ENCODE measurements around the gene PHLPP2. TPM values are rescaled to one million over a fixed set of nuclear protein-coding genes. Genes with fewer than 3 reads are reported as not detected.

The PHLPP2 gene
- total RNA-seq, 2 experiments from 2014 or later, result 7.9 to 8.7 TPM

GRCh38 chr16:71734511-71734910 lies 10.0 kb upstream of the PHLPP2 start:
- ATAC-seq (no peak), DNase-seq (no peak)
- Mint-ChIP-seq H3K36me3 (peaks cover 55% of the 10 kb centered on the region), H3K9me3 (ENCODE audit: low read depth) (no peaks in the 10 kb centered on the region), H3K27ac (no peak overlapping the region), H3K4me3 (no peak overlapping the region), H3K4me1 (no peaks in the 10 kb centered on the region), H3K27me3 (no peaks in the 10 kb centered on the region)
- CTCF ChIA-PET, result interaction anchor here (1.2 to 1.9 kb wide), 3 partner anchors 10 to 148 kb away, joined by 3 to 6 read pairs (median 4); no protein-coding TSS in a partner anchor

GRCh38 chr16:71732587-71732986 lies 8.1 kb upstream of the PHLPP2 start:
- DNase-seq, result no peak
- Mint-ChIP-seq H3K27me3 (no peaks in the 10 kb centered on the region), H3K4me1 (no peaks in the 10 kb centered on the region), H3K36me3 (peaks cover 45% of the 10 kb centered on the region), H3K4me3 (no peak overlapping the region), H3K27ac (no peak overlapping the region), H3K9me3 (ENCODE audit: low read depth) (no peaks in the 10 kb centered on the region)
- no peak for ATAC-seq
- CTCF ChIA-PET, result interaction anchor here (1.0 to 1.1 kb wide), 2 partner anchors 8 to 122 kb away, joined by 3 read pairs; partner anchors contain the start of gene PHLPP2

GRCh38 chr16:71727551-71728324 lies 3.2 kb upstream of the PHLPP2 start:
- Mint-ChIP-seq H3K36me3 (peaks cover 23% of the 10 kb centered on the region), H3K4me3 (no peak overlapping the region), H3K9me3 (ENCODE audit: low read depth) (no peaks in the 10 kb centered on the region), H3K27me3 (peaks cover 15% of the 10 kb centered on the region), H3K27ac (no peak overlapping the region), H3K4me1 (peaks cover 9% of the 10 kb centered on the region)
- no peak for ATAC-seq
- no peak for DNase-seq
- CTCF ChIA-PET, result no interaction called here

- no peak overlapping the region for H3K27ac Mint-ChIP-seq
- no peaks in the 10 kb centered on the region for H3K9me3 Mint-ChIP-seq (ENCODE audit: low read depth)
- no peak overlapping the region for H3K4me3 Mint-ChIP-seq
- no peak for ATAC-seq
- H3K36me3 Mint-ChIP-seq, result peaks cover 13% of the 10 kb centered on the region
- peaks cover 17% of the 10 kb centered on the region for H3K4me1 Mint-ChIP-seq
- no peak for DNase-seq
- peaks cover 15% of the 10 kb centered on the region for H3K27me3 Mint-ChIP-seq
- CTCF ChIA-PET, result interaction anchor here (1.8 kb wide), 1 partner anchor 162 kb away, joined by 5 read pairs; no protein-coding TSS in a partner anchor
These were observed 2.2 kb upstream of the PHLPP2 start for GRCh38 chr16:71726476-71727315.

- H3K27ac Mint-ChIP-seq, result peak overlapping the region; percentile 69
- DNase-seq (peak; percentile 78), ATAC-seq (peak; percentile 87)
- peaks cover 15% of the 10 kb centered on the region for H3K27me3 Mint-ChIP-seq
- H3K36me3 Mint-ChIP-seq, result no peaks in the 10 kb centered on the region
- H3K4me1 Mint-ChIP-seq, result peaks cover 17% of the 10 kb centered on the region
- H3K9me3 Mint-ChIP-seq (ENCODE audit: low read depth), result no peaks in the 10 kb centered on the region
- peak overlapping the region; percentile 78 for H3K4me3 Mint-ChIP-seq
- CTCF ChIA-PET, result interaction anchor here (1.3 to 1.7 kb wide), 3 partner anchors 9 to 159 kb away, joined by 3 to 5 read pairs (median 3); no protein-coding TSS in a partner anchor
These were observed 773 bp downstream of the PHLPP2 start for GRCh38 chr16:71723537-71724319.

- H3K36me3 Mint-ChIP-seq, result no peaks in the 10 kb centered on the region
- peak overlapping the region; percentile 85 for H3K27ac Mint-ChIP-seq
- H3K27me3 Mint-ChIP-seq, result peaks cover 15% of the 10 kb centered on the region
- H3K4me3 Mint-ChIP-seq, result peak overlapping the region; percentile 98
- peak; percentile 54 for ATAC-seq
- CTCF ChIA-PET, result interaction anchor here (1.0 kb wide), 1 partner anchor 112 kb away, joined by 4 read pairs; no protein-coding TSS in a partner anchor
- peaks cover 17% of the 10 kb centered on the region for H3K4me1 Mint-ChIP-seq
- no peaks in the 10 kb centered on the region for H3K9me3 Mint-ChIP-seq (ENCODE audit: low read depth)
- peak; percentile 67 for DNase-seq
These were observed 1.5 kb downstream of the PHLPP2 start for GRCh38 chr16:71722801-71723536.

- no peak overlapping the region for H3K4me3 Mint-ChIP-seq
- H3K27ac Mint-ChIP-seq, result no peak overlapping the region
- no peak for DNase-seq
- H3K36me3 Mint-ChIP-seq, result no peaks in the 10 kb centered on the region
- CTCF ChIA-PET, result interaction anchor here (1.1 to 1.7 kb wide), 2 partner anchors 21 to 241 kb away, joined by 3 to 4 read pairs; no protein-coding TSS in a partner anchor
- ATAC-seq, result no peak
- H3K27me3 Mint-ChIP-seq, result peaks cover 15% of the 10 kb centered on the region
- H3K9me3 Mint-ChIP-seq (ENCODE audit: low read depth), result no peaks in the 10 kb centered on the region
- peaks cover 17% of the 10 kb centered on the region for H3K4me1 Mint-ChIP-seq
These were observed 3.3 kb downstream of the PHLPP2 start for GRCh38 chr16:71721066-71721740.

GRCh38 chr16:71712501-71712900 lies 12.0 kb downstream of the PHLPP2 start:
- Mint-ChIP-seq H3K27ac (no peak overlapping the region), H3K36me3 (peaks cover 3% of the 10 kb centered on the region), H3K4me3 (no peak overlapping the region), H3K4me1 (peaks cover 21% of the 10 kb centered on the region), H3K27me3 (no peaks in the 10 kb centered on the region), H3K9me3 (ENCODE audit: low read depth) (no peaks in the 10 kb centered on the region)
- CTCF ChIA-PET, result no interaction called here
- ATAC-seq, result no peak
- no peak for DNase-seq

GRCh38 chr16:71711789-71712188 lies 12.7 kb downstream of the PHLPP2 start:
- Mint-ChIP-seq H3K36me3 (peaks cover 3% of the 10 kb centered on the region), H3K4me3 (no peak overlapping the region), H3K27ac (no peak overlapping the region), H3K9me3 (ENCODE audit: low read depth) (no peaks in the 10 kb centered on the region), H3K27me3 (no peaks in the 10 kb centered on the region), H3K4me1 (peaks cover 21% of the 10 kb centered on the region)
- CTCF ChIA-PET, result interaction anchor here (0.7 kb wide), 1 partner anchor 101 kb away, joined by 4 read pairs; no protein-coding TSS in a partner anchor
- no peak for ATAC-seq
- DNase-seq, result no peak

- DNase-seq (no peak), ATAC-seq (no peak)
- Mint-ChIP-seq H3K36me3 (peaks cover 3% of the 10 kb centered on the region), H3K27me3 (no peaks in the 10 kb centered on the region), H3K27ac (no peak overlapping the region), H3K9me3 (ENCODE audit: low read depth) (no peaks in the 10 kb centered on the region), H3K4me3 (no peak overlapping the region), H3K4me1 (peaks cover 15% of the 10 kb centered on the region)
- CTCF ChIA-PET, result interaction anchor here (1.7 kb wide), 1 partner anchor 252 kb away, joined by 4 read pairs; no protein-coding TSS in a partner anchor
These were observed 15.2 kb downstream of the PHLPP2 start for GRCh38 chr16:71709229-71709781.

GRCh38 chr16:71708696-71709095 lies 15.8 kb downstream of the PHLPP2 start:
- H3K4me3 Mint-ChIP-seq, result no peak overlapping the region
- peaks cover 13% of the 10 kb centered on the region for H3K4me1 Mint-ChIP-seq
- no peak overlapping the region for H3K27ac Mint-ChIP-seq
- CTCF ChIA-PET, result interaction anchor here (1.7 kb wide), 1 partner anchor 253 kb away, joined by 4 read pairs; no protein-coding TSS in a partner anchor
- ATAC-seq (no peak), DNase-seq (no peak)
- H3K9me3 Mint-ChIP-seq (ENCODE audit: low read depth), result no peaks in the 10 kb centered on the region
- peaks cover 2% of the 10 kb centered on the region for H3K36me3 Mint-ChIP-seq
- no peaks in the 10 kb centered on the region for H3K27me3 Mint-ChIP-seq

All from activated CD8-positive, alpha-beta memory T cell treated with anti-CD3 and anti-CD28 coated beads, Interleukin-2, amount 10 ng/mL, durations not matched to agents 7 days and 5 days (primary cell).